Measurements from ENCODE around the gene NEUROD2. TPM values are rescaled to one million over a fixed set of nuclear protein-coding genes. Genes with fewer than 3 reads are reported as not detected.

Gene NEUROD2
- total and polyA plus RNA-seq, 2 of the 13 experiments (the other 11 are each of a cell fraction or from before 2014, with no cell fraction given): not detected

DNA sequence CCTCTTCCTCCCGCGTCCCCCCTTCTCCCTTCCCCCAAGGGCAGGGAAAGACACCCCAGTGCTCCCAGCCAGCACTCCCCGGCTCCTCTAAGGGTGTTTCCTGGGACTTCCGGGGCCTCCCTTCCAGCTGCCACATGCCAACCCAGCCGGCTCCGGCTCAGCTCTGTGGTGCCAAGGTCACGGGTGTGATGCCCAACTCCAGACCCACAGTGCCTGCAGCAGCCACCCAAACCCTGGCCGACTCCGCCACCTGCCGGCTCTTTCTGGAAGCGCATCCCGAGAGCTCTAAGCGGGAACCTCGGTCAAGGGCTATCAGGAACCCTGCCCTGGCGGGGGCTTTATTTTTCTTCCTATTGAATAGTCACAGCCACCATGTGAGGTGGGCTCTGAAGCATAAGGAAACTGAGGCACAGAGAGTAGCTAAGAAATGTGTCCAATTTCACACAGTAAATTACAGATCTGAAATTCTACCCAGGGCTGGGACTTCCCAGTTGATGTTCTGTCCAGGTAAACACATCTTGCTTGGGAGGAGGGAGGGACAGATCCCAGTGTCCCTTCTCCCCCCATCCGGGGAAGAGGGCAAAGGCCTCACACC is 15.7 kb upstream of the NEUROD2 start (continued):
- TF ChIP-seq, protein P1, sequence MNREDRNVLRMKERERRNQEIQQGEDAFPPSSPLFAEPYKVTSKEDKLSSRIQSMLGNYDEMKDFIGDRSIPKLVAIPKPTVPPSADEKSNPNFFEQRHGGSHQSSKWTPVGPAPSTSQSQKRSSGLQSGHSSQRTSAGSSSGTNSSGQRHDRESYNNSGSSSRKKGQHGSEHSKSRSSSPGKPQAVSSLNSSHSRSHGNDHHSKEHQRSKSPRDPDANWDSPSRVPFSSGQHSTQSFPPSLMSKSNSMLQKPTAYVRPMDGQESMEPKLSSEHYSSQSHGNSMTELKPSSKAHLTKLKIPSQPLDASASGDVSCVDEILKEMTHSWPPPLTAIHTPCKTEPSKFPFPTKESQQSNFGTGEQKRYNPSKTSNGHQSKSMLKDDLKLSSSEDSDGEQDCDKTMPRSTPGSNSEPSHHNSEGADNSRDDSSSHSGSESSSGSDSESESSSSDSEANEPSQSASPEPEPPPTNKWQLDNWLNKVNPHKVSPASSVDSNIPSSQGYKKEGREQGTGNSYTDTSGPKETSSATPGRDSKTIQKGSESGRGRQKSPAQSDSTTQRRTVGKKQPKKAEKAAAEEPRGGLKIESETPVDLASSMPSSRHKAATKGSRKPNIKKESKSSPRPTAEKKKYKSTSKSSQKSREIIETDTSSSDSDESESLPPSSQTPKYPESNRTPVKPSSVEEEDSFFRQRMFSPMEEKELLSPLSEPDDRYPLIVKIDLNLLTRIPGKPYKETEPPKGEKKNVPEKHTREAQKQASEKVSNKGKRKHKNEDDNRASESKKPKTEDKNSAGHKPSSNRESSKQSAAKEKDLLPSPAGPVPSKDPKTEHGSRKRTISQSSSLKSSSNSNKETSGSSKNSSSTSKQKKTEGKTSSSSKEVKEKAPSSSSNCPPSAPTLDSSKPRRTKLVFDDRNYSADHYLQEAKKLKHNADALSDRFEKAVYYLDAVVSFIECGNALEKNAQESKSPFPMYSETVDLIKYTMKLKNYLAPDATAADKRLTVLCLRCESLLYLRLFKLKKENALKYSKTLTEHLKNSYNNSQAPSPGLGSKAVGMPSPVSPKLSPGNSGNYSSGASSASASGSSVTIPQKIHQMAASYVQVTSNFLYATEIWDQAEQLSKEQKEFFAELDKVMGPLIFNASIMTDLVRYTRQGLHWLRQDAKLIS (CRISPR knock-in tag; IDR thresholded peaks at IDR 0.05): no peak
- no peak for TF ChIP-seq ZNF549 (CRISPR knock-in tag; IDR thresholded peaks at IDR 0.05)
- TF ChIP-seq ZNF383 (CRISPR knock-in tag; IDR thresholded peaks at IDR 0.05; ENCODE audit: borderline replicate concordance): no peak
- peak; percentile 32; the same call in 1 of the 2 replicates for TF ChIP-seq GABPB1 (CRISPR knock-in tag; IDR thresholded peaks at IDR 0.05)
- peak; percentile 45; the same call in 1 of the 2 replicates for TF ChIP-seq BORCS8-MEF2B (CRISPR knock-in tag; IDR thresholded peaks at IDR 0.05)
- no peak for TF ChIP-seq GPN1 (CRISPR knock-in tag; IDR thresholded peaks at IDR 0.05; ENCODE audit: borderline replicate concordance)
- peak; percentile 46; the same call in 1 of the 2 replicates for TF ChIP-seq SMC3 (IDR thresholded peaks at IDR 0.05; ENCODE audit: low read length)
- peak; percentile 77 for TF ChIP-seq RAD21 (CRISPR knock-in tag; IDR thresholded peaks at IDR 0.05)
- TF ChIP-seq, protein P2, sequence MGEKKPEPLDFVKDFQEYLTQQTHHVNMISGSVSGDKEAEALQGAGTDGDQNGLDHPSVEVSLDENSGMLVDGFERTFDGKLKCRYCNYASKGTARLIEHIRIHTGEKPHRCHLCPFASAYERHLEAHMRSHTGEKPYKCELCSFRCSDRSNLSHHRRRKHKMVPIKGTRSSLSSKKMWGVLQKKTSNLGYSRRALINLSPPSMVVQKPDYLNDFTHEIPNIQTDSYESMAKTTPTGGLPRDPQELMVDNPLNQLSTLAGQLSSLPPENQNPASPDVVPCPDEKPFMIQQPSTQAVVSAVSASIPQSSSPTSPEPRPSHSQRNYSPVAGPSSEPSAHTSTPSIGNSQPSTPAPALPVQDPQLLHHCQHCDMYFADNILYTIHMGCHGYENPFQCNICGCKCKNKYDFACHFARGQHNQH (CRISPR knock-in tag; IDR thresholded peaks at IDR 0.05): 0 out of 2 replicates have a peak, but pooled peaks have one; percentile 27
- no peak for TF ChIP-seq DNMT3B (CRISPR knock-in tag; conservative IDR thresholded peaks at IDR 0.05)
- TF ChIP-seq, protein P3, sequence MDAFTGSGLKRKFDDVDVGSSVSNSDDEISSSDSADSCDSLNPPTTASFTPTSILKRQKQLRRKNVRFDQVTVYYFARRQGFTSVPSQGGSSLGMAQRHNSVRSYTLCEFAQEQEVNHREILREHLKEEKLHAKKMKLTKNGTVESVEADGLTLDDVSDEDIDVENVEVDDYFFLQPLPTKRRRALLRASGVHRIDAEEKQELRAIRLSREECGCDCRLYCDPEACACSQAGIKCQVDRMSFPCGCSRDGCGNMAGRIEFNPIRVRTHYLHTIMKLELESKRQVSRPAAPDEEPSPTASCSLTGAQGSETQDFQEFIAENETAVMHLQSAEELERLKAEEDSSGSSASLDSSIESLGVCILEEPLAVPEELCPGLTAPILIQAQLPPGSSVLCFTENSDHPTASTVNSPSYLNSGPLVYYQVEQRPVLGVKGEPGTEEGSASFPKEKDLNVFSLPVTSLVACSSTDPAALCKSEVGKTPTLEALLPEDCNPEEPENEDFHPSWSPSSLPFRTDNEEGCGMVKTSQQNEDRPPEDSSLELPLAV (CRISPR knock-in tag; conservative IDR thresholded peaks at IDR 0.05; ENCODE audit: low read depth): no peak
- TF ChIP-seq, protein P4, sequence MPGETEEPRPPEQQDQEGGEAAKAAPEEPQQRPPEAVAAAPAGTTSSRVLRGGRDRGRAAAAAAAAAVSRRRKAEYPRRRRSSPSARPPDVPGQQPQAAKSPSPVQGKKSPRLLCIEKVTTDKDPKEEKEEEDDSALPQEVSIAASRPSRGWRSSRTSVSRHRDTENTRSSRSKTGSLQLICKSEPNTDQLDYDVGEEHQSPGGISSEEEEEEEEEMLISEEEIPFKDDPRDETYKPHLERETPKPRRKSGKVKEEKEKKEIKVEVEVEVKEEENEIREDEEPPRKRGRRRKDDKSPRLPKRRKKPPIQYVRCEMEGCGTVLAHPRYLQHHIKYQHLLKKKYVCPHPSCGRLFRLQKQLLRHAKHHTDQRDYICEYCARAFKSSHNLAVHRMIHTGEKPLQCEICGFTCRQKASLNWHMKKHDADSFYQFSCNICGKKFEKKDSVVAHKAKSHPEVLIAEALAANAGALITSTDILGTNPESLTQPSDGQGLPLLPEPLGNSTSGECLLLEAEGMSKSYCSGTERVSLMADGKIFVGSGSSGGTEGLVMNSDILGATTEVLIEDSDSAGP (CRISPR knock-in tag; IDR thresholded peaks at IDR 0.05; ENCODE audit: borderline replicate concordance): peak; percentile 6; the same call in 1 of the 2 replicates
- no peak for TF ChIP-seq ZNF713 (CRISPR knock-in tag; IDR thresholded peaks at IDR 0.05)
- TF ChIP-seq, protein P5, sequence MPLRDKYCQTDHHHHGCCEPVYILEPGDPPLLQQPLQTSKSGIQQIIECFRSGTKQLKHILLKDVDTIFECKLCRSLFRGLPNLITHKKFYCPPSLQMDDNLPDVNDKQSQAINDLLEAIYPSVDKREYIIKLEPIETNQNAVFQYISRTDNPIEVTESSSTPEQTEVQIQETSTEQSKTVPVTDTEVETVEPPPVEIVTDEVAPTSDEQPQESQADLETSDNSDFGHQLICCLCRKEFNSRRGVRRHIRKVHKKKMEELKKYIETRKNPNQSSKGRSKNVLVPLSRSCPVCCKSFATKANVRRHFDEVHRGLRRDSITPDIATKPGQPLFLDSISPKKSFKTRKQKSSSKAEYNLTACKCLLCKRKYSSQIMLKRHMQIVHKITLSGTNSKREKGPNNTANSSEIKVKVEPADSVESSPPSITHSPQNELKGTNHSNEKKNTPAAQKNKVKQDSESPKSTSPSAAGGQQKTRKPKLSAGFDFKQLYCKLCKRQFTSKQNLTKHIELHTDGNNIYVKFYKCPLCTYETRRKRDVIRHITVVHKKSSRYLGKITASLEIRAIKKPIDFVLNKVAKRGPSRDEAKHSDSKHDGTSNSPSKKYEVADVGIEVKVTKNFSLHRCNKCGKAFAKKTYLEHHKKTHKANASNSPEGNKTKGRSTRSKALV (CRISPR knock-in tag; IDR thresholded peaks at IDR 0.05): no peak
- TF ChIP-seq PHF5A (CRISPR knock-in tag; IDR thresholded peaks at IDR 0.05; ENCODE audit: low read depth, unreplicated experiment): no peak
- TF ChIP-seq MEIS1 (CRISPR knock-in tag; IDR thresholded peaks at IDR 0.05; ENCODE audit: borderline replicate concordance): 0 out of 2 replicates have a peak, but pooled peaks have one; percentile 49
- TF ChIP-seq NFE2L1 (CRISPR knock-in tag; IDR thresholded peaks at IDR 0.05; ENCODE audit: borderline replicate concordance): no peak
- TF ChIP-seq RFX1 (IDR thresholded peaks at IDR 0.05): no peak

All from HepG2 (cell line).